NCI-H1092 treated with DMSO at 0.1 percent for 48 hours (cell line): Measurements from ENCODE around the gene PKP2.
"Not testable (repeated sequence)": the region's sequence is repeated elsewhere in the genome, so short reads cannot be mapped to it uniquely, and the experiment has no call there.

Experiments used
- DNase-seq: peaks from one replicate; lab custom pipeline; 2025; lab: John Stamatoyannopoulos, UW

Gene PKP2

DNA sequence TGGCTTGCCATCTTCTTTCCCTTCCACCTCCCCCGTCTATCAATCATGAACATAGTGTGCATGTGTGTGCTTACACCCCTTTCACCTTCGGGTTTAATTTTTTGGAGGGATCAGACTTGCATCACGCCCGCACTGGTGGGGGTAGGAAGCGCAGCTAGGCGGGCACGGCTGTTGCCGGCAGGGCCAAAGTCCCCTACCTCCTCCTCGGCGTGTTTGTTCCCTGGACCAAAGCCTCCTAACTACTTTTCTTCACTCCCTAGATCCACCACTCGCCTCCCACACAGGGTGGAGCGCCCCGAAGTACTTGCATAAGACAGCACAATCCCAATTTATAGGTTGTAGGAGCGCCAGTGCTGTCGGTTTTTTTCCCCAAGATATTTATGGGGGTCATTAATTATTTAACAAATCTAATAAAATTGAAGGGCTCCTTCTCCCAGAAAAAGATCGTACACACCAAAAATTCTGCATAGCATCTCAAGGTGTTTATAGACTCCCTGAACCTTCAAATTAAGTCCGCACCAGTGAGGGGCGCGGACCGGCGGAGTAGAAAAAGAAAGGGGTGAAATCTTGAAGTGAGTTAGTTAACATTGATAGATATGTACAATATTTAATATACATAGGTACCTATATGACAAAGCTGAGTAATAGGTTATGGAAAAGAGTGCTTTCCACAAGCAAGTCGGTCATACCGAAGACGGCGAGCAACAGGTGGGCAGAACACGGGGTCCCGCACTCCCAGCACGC, 717 bp downstream of the PKP2 start:
- DNase-seq = no peak

GRCh38 chr12:32894566-32894965, 2.0 kb downstream of the PKP2 start:
- no peak for DNase-seq

- DNase-seq = no peak
These were observed 3.1 kb downstream of the PKP2 start for GRCh38 chr12:32893458-32893857.

DNA sequence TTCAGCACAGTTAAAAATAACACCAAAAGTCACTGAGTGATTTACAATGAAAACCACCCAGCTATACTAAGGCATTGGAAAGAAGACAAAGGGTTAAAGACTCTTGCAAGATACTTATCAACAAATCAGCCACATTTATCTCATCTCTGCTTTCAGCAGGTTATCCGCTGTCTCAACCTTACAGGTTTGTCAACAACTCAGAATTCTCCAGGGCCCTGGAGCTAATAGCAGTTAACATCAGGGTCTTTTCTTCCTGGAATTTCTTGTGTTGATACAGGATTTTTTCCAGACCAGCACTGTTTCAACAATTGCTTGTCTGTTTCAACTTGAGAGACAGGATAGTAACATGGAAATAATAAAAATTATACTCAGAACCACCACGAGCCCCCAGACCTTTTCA, 3.5 kb downstream of the PKP2 start:
- DNase-seq = no peak

GRCh38 chr12:32892369-32892768, 4.2 kb downstream of the PKP2 start:
- DNase-seq = not testable (repeated sequence)

GRCh38 chr12:32891956-32892355, 4.6 kb downstream of the PKP2 start:
- DNase-seq = no peak

- DNase-seq = no peak
These were observed 5.1 kb downstream of the PKP2 start for GRCh38 chr12:32891526-32891925.

DNA sequence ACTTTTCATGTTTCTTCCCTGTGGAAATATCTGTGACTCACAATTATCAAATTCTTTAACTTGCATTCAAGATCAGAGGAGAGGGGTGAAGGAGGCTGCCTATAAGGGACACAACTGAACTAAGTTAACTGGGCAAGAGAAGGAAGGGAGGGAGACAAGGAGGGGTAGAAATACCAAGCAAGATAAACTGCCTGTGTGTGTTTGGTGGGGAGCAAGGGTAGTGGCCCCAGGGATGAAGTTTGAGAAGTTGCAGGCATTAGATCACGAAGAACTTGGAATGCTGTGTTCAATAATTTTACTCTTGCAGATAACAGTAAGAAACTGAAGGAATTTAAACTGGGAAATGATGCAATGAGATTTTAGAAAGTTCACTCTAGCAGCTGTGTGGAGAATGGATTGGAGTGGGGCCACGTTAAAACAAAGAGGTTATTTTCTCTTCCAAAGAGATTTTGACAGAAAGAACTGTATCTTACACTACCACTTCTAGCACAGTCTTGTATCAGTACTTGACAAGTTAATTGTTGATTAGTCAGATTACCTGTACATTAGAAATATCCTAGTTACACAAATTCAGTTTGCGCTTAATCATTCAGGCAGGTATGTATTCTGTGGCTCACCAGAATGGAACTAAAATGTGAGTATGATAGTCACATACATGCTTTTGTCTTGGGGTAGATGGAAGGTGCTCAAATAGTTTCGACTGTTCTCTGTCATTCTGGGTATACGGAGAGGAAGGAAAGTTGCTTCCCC, 7.4 kb downstream of the PKP2 start:
- no peak for DNase-seq

GRCh38 chr12:32887058-32887457, 9.5 kb downstream of the PKP2 start:
- no peak for DNase-seq

GRCh38 chr12:32885831-32886230, 10.7 kb downstream of the PKP2 start:
- DNase-seq = no peak

DNA sequence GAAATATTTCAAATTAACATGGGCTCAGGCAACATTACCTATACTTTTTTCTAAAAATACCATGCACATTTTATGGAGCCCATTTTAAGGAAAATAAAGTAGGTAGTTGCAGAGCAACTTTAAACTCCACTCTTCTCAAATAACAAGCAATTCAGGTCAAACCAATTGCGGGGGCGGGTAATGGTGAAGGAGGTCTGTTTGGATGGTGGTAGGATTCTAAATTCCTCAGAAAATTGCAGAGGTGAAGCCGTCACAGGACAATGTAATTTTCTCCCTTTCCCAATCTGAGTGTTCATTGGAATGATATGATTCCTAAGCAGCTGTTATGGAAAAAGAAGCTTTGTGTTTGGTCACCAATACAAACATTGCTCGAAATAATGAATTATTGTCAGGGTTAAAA, 11.6 kb downstream of the PKP2 start:
- no peak for DNase-seq

- no peak for DNase-seq
These were observed 14.9 kb downstream of the PKP2 start for GRCh38 chr12:32881702-32882101.

GRCh38 chr12:32881107-32881506, 15.5 kb downstream of the PKP2 start:
- no peak for DNase-seq

DNA sequence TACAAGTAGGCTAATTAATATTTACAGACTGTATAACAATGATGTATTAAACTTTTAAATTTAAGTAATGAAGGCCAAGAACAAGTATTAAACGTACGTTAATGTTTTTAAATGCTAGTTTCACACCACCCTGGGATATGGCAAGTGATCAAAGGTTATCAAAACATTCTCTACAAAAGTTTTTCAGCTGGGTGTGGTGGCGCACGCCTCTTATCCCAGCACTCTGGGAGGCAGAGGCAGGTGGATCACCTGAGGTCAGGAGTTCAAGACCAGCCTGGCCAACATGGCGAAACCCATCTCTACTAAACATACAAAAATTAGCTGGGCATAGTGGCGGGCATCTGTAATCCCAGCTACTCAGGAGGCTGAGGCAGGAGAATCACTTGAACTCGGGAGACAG, 17.5 kb downstream of the PKP2 start:
- DNase-seq = not testable (repeated sequence)

- peak; percentile 51 for DNase-seq
These were observed 18.7 kb downstream of the PKP2 start for GRCh38 chr12:32877601-32878459.

GRCh38 chr12:32876004-32876403, 20.6 kb downstream of the PKP2 start:
- no peak for DNase-seq

- DNase-seq = no peak
These were observed 21.6 kb downstream of the PKP2 start for GRCh38 chr12:32874975-32875374.

DNA sequence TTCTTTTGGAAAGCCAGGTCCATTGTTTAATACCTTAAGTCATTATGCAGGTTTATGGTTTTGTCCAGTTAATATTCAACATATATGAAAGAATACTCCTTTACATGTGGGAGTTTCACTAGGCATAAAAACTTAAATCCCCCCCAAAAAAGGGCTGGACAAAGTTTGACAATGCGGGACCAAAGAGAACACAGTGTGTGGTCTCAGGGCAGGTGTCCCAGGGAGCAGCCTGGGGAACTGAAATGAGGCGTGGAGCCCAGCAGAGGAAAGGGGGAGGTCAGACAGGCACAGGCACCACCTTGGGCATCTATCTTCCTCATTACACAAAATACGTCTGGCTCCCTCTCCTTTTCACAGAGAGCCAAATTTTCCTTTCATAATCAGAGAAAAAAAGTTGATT, 22.5 kb downstream of the PKP2 start:
- DNase-seq = no peak

DNA sequence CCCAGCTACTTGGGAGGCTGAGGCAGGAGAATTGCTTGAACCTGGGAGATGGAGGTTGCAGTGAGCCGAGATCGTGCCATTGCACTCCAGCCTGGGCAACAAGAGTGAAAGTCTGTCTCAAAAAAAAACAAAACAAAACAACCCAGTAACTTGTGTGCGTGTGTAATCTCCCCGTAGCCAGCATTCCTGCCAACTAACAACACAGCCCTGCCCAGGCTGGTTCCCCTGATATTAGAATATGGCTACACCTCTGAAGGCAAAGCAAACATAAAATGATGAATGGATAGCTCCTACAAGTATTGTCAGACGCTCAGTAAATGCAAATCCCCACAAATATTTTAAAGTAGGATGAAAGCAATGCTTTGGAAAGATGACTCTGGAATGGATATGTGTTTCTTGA, 24.2 kb downstream of the PKP2 start:
- DNase-seq = not testable (repeated sequence)

DNA sequence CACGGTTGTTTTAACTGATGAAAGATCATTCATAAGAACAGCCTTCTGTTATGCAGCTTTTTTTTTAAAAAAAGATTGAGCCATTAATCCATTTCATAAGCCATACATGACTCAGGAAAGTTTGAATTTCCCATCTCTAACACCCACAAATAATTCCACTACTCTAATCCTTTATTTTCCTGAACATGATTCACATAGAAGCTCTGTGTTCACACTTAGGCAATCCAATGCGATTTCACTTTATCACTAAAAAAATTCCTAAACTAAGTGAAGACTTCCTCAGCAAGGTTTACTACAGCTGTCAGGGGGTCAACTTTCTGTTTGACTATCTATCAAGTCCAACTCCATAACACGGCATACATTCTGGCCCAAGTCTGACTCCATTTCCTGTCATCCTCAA, 25.9 kb downstream of the PKP2 start:
- DNase-seq = no peak

DNA sequence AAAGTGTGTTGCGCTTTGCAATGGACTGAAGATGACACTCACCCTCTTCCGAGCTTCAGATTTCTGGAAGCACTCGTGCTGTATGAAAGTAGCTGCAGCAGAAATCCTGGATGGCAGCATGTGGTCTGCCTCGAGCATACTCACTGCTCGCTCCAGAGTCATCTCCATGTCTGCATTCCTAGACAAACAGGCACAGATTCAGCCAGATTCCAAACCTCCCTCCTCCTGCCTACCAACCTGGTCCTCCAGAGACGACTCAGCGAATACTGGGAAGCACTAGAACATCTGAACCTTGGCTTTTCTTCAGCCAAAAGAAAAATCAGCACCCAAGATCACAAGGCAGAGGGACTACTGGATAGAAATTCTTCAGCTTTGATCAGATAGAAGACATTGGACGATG, 27.7 kb downstream of the PKP2 start:
- no peak for DNase-seq

- DNase-seq = no peak
These were observed 31.8 kb downstream of the PKP2 start for GRCh38 chr12:32864731-32865130.

GRCh38 chr12:32863128-32863527, 33.4 kb downstream of the PKP2 start:
- DNase-seq = no peak
